HG02571 (cell line): ENCODE results near the gene SH3RF2.

Source experiments
- ATAC-seq: cut with Tn5 transposase; IDR thresholded peaks from one replicate; pipeline ENCODE4 v1.9.1; 2021; ENCODE audit warnings: mild to moderate bottlenecking, moderate library complexity; ENCODE audit not compliant: unreplicated experiment

The SH3RF2 gene

GRCh38 chr5:146112476-146112875 lies 176.1 kb downstream of the SH3RF2 start:
- ATAC-seq: no peak
